HG03460 (cell line): ENCODE measurements around the gene PDPK1.

Experiments
- ATAC-seq: cut with Tn5 transposase; IDR thresholded peaks from one replicate; pipeline ENCODE4 v1.9.1; 2021; ENCODE audit not compliant: unreplicated experiment

PDPK1 gene

GRCh38 chr16:2507052-2507659, 30.7 kb upstream of the PDPK1 start:
- ATAC-seq: no peak

- no peak for ATAC-seq
Measured at GRCh38 chr16:2507665-2508064, 30.2 kb upstream of the PDPK1 start.

DNA sequence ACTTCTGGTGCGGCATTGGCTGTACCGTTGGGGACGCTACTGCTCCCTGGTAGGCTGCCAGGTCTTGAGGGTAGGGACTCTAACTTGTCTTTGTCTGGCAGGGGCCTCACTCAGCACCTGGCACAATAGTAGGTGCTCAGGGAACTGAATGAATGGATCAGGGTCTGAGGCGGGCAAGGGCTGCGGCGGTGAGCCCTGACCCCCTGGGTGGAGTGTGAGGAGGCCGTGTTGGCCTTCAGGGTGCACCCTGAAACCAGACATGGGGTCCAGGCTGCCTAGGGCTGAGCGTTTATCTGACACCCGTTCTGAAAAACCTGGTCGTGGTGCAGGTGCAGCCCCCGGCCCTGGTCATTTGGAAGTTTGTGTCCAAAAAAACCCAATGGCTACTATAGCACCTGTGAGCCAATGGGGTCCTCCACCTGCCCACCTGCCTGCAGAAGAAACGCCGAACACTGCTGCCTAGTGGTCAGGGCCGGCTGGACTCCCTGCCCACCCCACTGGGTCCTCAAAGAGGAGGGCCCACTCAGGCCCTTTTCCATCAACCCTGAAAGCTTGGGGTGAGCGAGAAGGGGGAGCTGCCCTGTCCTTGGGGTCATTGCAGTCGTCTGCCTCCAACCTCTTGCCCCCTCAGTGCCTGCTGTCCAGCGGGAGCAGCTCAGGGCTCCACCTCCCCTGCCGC, 29.0 kb upstream of the PDPK1 start:
- no peak for ATAC-seq

DNA sequence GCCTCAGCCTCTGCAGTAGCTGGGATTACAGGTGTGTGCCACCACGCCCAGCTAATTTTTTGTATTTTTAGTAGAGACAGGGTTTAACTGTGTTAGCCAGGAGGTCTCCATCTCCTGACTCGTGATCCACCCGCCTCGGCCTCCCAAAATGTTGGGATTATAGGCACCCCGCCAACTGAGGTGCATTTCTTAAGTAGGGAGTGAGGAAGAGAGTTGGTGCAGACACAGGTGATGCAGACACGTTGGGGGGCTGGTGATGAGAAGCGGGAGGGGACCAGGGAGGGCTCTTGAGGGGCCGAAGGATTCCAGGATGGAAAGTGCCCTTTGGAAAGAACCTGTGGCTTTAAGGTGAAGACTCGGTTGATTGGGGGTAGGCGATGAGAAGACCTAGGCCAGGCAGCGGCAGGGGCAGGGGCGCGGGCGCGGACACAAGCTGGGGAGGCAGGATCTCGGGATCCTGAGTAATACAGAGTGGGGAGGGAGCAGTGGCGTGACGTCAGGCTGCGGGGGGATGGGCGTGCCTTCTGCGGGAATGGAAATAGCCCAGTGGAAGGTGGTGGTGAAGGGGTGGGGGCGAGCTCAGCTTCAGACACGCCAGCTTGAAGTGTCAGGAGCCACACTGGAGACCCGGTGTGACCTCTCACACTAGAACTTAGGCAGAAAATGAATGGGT, 26.6 kb upstream of the PDPK1 start:
- no peak for ATAC-seq

DNA sequence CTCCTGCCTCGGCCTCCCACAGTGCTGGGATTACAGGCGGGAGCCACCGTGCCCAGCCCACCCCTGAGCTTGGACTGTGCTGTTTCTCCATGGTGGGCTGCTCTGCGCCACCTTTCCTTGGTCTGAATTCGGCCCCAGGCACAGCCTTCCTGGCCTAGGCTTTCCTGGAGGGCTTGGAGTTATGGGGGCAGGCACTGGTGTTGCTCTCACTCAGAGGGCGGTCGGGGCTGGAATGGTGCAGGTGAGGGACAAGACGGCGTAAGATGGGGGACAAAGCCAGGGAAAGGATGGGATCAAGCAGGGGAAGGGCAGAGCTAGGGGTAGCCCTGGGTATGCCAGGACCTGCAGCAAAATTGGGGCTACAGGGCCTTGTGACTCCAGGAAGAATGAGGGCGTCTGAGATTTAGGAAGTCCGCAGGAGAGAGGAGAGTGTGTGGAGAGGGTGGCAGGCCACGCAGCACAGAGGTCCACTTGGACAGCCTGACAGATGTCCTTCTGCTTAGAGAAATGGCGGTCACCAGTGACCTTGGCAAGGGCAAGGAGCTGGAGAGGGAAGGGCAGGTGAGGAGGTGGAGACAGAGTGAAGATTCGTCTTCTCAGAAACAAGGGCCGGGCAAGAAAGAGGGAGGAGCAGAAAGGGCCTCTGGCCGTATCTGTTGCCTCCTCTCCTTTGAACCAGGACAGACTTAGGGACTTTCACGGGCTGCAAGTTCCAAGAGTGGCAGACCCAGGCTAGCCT, 25.7 kb upstream of the PDPK1 start:
- ATAC-seq: no peak

- ATAC-seq: no peak
Measured at GRCh38 chr16:2512735-2513404, 25.0 kb upstream of the PDPK1 start.

DNA sequence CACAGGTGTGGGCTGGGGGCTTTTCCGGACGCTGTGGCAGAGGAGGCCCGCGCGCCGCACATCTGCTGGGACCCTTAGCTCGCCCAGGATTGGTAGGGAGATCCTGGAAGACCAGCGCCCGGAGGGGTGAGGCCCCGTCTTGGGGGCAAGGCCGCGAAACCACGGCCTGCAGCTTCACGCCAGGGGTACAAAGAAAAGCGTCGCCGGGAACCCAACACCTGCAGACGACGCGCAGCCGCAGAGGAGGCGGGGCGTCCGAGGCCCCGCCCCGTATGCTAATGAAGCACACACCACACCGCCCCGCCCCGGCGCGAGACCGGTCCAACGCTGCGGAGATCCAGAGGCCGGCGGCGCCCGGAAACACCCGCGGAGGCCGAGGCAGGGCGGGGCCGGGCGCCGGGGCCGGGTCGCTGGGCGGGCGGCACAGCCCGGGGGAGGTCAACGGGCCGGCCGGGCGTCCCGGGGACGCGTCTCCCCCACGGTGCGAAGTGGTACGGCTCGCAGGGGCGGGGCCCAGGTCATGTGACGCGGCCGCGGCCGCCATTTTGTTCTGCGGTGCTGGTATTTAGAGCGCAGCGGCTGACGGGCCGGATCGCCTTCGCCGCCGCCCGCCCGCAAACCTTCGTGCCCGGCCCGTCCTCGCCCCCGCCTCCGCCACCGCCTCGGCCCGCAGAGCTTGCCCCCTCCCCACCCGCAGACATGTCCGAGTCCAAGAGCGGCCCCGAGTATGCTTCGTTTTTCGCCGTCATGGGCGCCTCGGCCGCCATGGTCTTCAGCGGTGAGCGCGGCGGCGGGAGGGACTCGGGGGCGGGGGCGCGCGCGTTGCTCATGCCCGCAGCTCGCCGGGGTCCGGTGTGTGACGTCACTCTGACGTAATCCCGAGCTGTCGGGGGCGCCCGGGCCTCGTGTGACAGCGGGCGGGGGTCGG, 24.2 kb upstream of the PDPK1 start, which contains the start of gene ATP6V0C:
TSS of gene ATP6V0C (plus strand) at position 548 of the 928 bp plus-strand sequence. CDS start at position 700, 152 bp downstream.
- ATAC-seq: peak; percentile 55

DNA sequence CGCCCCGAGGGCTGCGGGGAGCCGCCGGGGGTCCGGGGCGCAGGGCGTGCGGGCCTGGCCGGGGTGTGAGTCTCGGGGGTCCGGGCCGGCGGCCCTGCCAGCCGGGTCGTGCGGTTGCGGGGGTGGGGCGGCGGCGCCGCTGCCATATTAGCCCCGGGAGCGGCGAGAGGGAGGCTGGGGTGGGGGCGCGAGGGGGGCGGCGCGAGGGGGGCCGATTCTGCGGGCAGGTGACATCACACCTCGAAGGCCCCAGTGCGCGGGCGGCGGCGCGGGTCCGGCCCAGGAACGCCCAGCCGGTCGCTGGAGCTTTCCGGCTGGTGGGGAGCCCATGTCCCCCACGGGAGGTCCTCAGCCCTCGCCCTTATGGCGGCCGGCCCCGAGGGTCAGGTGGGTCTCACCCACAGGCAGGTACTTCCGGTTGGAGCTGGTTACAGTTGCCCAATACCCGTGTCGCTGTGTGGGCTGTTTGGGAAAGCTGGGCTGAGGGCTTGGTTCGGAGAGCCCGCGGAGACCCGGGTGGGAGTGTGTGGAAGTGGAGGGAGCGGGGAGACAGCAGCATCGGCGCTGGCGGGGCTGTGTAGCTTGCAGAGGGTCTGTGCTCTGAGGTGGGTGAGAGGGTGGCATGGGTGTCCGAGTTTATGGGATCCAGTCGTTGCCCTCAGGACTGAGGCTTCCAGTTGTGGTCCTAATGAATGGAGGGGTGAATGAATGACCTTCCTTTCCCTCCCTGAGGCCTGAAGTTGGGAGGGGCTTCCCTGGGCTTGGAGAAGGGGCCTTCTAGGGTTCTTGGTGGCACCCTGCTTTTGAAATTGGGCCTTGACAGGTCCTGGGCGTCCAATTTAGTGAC, 23.3 kb upstream of the PDPK1 start:
- no peak for ATAC-seq

DNA sequence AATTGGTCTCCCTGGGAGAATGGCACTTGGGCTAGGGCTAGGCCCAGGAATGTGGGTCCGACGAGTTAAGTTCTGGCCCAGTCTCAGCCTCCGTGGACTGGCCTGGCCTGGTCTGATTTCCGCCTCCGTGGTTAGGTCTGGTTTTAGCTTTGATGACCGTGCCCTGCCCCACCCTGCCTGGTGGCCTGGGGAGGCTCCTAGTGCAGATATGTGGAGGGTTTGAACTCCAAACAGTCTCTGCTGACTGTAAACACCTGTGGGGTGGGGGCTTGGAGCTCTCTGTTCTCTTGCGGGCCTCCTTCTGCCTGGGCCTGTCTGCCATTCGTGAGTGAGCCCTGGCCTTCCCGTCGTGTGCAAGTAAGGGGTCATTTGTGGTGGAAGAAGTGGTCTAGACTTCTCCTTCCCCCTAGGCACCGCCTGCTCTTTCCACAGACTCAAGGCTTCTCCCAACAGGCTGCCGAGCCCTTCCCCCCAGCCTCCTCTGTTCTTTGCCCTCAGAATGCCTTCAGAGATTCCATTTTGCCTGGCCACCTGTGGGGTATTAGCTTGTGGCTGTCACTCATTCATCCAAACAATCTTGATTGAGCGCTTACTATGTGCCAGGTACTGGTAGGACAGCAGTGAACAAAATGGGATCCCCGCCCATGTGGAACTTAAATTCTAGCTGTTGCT, 22.5 kb upstream of the PDPK1 start:
- no peak for ATAC-seq

GRCh38 chr16:2516391-2517240, 21.2 kb upstream of the PDPK1 start:
- ATAC-seq: no peak

DNA sequence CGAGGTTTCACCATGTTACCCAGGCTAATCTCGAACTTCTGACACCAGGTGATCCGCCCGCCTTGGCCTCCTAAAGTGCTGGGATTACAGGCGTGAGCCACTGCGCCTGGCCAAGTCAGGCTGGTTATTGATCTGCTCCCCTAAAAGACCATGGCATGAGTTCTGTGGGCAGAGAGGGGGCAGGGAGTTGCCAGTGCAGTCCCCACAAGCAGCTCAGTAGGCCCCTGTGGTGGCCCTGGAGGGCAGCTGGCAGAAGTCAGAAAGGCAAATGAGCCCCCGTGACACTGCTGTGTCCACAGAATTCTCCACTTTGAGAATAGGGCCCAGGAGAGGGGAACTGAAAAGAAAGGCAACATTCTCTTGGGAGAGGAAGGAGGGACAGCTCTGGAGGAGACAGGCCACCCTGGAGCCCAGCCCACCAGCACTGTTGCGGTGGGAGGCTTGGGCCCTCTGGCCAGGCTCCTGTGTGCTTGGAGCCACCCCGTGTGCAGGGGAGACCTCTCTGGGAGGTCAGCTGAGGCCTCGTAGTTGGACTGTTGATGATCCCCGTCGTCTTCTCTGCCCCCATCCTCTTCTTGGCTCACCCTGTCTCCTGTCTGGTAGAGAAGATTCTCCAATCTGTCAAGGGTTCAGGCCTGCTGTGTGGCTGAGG, 19.7 kb upstream of the PDPK1 start:
- ATAC-seq: no peak

DNA sequence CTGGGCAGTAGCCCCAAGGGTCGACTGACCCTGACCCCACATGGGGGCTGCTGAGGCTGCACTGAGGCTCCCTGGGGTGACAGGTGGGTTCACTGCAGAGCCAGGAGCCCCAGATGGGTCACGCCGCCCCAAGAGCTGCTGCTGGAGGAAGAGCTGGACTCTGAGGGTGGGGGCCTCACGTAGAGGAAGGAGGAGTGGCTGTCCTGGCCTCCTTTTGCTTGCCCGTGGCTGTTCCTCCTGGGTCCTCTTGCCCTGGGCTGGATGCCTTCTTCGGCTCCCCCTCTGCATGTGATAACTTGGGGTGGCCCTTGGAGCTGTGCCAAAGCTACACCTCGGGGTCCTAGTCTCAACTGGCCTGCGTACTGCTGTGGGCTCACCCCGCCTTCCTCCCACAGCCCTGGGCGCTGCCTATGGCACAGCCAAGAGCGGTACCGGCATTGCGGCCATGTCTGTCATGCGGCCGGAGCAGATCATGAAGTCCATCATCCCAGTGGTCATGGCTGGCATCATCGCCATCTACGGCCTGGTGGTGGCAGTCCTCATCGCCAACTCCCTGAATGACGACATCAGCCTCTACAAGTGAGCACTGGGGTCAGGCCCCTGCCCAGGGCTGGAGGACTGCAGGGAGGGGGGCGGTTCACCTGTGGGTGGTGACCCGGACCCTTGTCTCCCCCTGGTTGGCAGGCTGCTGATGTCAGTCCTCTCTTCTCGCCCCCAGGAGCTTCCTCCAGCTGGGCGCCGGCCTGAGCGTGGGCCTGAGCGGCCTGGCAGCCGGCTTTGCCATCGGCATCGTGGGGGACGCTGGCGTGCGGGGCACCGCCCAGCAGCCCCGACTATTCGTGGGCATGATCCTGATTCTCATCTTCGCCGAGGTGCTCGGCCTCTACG, 18.8 kb upstream of the PDPK1 start:
- no peak for ATAC-seq

DNA sequence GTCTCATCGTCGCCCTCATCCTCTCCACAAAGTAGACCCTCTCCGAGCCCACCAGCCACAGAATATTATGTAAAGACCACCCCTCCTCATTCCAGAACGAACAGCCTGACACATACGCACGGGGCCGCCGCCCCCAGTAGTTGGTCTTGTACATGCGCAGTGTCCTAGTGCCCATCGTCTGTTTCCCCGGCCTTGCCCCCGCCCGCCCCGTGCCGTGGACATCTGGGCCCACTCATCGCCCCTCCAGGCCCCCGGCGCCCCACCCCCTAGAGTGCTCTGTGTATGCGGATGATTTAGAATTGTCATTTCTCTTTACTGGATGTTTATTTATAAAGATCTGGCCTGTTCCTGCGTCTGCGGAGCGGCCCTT, 18.1 kb upstream of the PDPK1 start:
- no peak for ATAC-seq

DNA sequence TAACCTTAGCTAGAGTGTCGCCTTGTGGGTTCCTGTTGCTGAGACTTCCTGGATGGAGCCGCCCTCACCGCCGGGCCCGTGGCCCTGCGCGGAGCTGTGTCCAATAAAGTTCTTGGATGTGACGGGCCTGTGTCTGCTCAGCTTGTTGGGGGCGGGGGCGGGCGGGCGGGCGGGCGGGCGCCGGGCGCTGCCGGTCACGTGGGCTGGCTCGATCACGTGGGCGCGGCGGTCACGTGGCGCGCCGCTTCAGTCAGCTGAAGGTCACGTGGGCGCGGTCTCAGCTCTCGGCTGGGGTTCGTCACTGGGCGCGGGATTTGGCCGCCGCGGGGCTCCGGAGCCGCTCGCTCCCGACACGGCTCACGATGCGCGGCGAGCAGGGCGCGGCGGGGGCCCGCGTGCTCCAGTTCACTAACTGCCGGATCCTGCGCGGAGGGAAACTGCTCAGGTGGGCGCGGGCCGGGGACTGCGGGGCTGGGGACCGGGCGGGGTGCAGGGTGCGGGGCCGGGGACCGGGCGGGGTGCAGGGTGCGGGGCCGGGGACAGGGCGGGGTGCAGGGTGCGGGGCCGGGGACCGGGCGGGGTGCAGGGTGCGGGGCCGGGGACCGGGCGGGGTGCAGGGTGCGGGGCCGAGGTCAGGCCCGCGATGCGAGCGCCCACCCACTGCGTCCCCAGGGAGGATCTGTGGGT, 17.6 kb upstream of the PDPK1 start, which contains the start of gene AMDHD2:
TSS of gene AMDHD2 (plus strand) at position 275 of the 687 bp plus-strand sequence. CDS start at position 363, 88 bp downstream.
- ATAC-seq: no peak

DNA sequence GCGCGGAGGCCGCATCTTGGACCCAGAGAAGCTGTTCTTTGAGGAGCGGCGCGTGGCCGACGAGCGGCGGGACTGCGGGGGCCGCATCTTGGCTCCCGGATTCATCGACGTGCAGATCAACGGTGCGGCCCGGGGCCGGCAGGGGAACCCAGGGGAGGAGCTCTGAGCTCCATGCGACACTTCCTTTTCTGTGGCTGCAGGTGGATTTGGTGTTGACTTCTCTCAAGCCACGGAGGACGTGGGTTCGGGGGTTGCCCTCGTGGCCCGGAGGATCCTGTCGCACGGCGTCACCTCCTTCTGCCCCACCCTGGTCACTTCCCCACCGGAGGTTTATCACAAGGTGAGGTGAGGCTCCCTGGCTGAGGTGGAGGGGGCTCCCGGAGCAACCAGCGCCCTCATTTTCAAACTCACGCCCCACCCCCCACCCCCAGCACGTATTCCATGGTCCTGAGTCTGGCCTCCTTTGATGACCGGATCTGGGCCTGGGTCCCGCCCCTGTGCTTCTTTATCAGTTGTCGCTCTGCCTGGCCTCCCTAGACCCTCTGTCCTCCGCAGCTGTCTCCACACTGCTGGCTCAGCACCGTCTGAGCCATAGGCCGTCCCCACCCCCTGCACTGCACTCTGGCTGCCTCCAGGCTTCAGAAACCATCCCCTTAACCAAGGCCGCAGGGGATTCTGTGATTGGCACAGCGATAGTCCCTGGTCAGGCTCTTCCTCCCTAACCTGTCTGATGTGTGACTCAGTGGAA, 16.9 kb upstream of the PDPK1 start:
- ATAC-seq: no peak
